ENCODE measurements around the gene NEURL1. TPM values are rescaled to one million over a fixed set of nuclear protein-coding genes. Genes with fewer than 3 reads are reported as not detected.

The NEURL1 gene
- total and polyA plus RNA-seq, 10 of the 15 experiments (the other 5 are each of a cell fraction or from before 2014, with no cell fraction given), result 0.02 to 0.05 (median 0.05) TPM; not detected in 6

GRCh38 chr10:103493916-103494877 lies 692 bp downstream of the NEURL1 start:
- CTCF ChIA-PET, result interaction anchor here (1.8 to 3.5 kb wide), 4 partner anchors 48 to 99 kb away, joined by 6 to 11 read pairs (median 9); no protein-coding TSS in a partner anchor
- H3K9me3 ChIP-seq (replicated peaks; ENCODE audit: control insufficient read depth, insufficient read depth, low read length), result no peaks in the 10 kb centered on the region
- peak overlapping the region; percentile 21; the same call in 1 of the 2 replicates for H2AFZ ChIP-seq (ENCODE audit: control insufficient read depth, low read depth, low read length)
- peak overlapping the region; percentile 57; the same call in 1 of the 2 replicates for H3K4me3 ChIP-seq
- no peak for DNase-seq (ENCODE audit: low read depth, low spot score)
- no peak overlapping the region for H3K27ac ChIP-seq (ENCODE audit: control insufficient read depth, insufficient read depth)
- H4K20me1 ChIP-seq (ENCODE audit: control insufficient read depth, insufficient read depth), result peaks cover 3% of the 10 kb centered on the region; the same call in 1 of the 2 replicates
- intact Hi-C loops (cut with micrococcal nuclease; ENCODE audit: unreplicated experiment) (loop anchor here (2.0 kb wide), 1 partner anchor 49 kb away; no protein-coding TSS in a partner anchor), in situ Hi-C loops (cut with MboI) (no loop called here)
- RAD21 ChIA-PET (ENCODE audit: unreplicated experiment), result interaction anchor here (0.9 to 1.4 kb wide), 3 partner anchors 11 to 303 kb away, joined by 3 read pairs; partner anchors contain the start of gene CALHM1
- no peak overlapping the region for H3K9ac ChIP-seq (ENCODE audit: control insufficient read depth, insufficient read depth, low read length)
- under 1% methylated on average over 63 of the region's 92 CpGs for WGBS (ENCODE audit: insufficient coverage, insufficient replicate concordance, low lambda C conversion rate, missing lambda C conversion rate)
- peak; percentile 44 for ATAC-seq
- BruUV-seq (replicated peaks), result no TSS peak
- peak overlapping the region; percentile 79 for H3K4me2 ChIP-seq (ENCODE audit: control insufficient read depth, insufficient read depth)
- no peaks in the 10 kb centered on the region for H3K36me3 ChIP-seq (ENCODE audit: control insufficient read depth in 2 of 2, insufficient read depth in 2 of 2, low read length in 1 of 2)
- POLR2A ChIA-PET, result no interaction called here
- H3K79me2 ChIP-seq (ENCODE audit: control insufficient read depth, insufficient read depth, low read length), result no peaks in the 10 kb centered on the region
- peaks cover 10% of the 10 kb centered on the region for H3K4me1 ChIP-seq (ENCODE audit: control insufficient read depth, insufficient read depth, low read length)
- SMC1A ChIA-PET (ENCODE audit: uncharacterized antibody, unreplicated experiment), result no interaction called here
- peaks cover 15% of the 10 kb centered on the region in 2 experiments for H3K27me3 ChIP-seq (replicated peaks in 1 of 2; ENCODE audit: control insufficient read depth in 2 of 2, insufficient read depth in 2 of 2, low read length in 1 of 2)
- no peak for FAIRE-seq
- TF ChIP-seq, protein P1, sequence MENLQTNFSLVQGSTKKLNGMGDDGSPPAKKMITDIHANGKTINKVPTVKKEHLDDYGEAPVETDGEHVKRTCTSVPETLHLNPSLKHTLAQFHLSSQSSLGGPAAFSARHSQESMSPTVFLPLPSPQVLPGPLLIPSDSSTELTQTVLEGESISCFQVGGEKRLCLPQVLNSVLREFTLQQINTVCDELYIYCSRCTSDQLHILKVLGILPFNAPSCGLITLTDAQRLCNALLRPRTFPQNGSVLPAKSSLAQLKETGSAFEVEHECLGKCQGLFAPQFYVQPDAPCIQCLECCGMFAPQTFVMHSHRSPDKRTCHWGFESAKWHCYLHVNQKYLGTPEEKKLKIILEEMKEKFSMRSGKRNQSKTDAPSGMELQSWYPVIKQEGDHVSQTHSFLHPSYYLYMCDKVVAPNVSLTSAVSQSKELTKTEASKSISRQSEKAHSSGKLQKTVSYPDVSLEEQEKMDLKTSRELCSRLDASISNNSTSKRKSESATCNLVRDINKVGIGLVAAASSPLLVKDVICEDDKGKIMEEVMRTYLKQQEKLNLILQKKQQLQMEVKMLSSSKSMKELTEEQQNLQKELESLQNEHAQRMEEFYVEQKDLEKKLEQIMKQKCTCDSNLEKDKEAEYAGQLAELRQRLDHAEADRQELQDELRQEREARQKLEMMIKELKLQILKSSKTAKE (IDR thresholded peaks at IDR 0.05; ENCODE audit: low read depth, poor library complexity, severe bottlenecking), result no peak
- TF ChIP-seq RAD21 (IDR thresholded peaks at IDR 0.05; ENCODE audit: insufficient read depth, low read depth, low read length) (no peak), MYB (IDR thresholded peaks at IDR 0.05; ENCODE audit: borderline replicate concordance, low read depth, low read length) (no peak), HDAC2 (IDR thresholded peaks at IDR 0.05) (no peak), LARP7 (IDR thresholded peaks at IDR 0.05) (0 out of 2 replicates have a peak, but pooled peaks have one; percentile 27), DPF2 (IDR thresholded peaks at IDR 0.05) (peak; percentile 63), SPI1 (IDR thresholded peaks at IDR 0.05; ENCODE audit: borderline replicate concordance, insufficient read depth, low read depth, low read length) (no peak), BACH1 (IDR thresholded peaks at IDR 0.05; ENCODE audit: borderline replicate concordance) (peak; percentile 32; the same call in 1 of the 2 replicates), SUZ12 (IDR thresholded peaks at IDR 0.05; ENCODE audit: unreplicated experiment) (peak; percentile 82), RUNX3 (IDR thresholded peaks at IDR 0.05; ENCODE audit: low read length) (no peak), ZBTB11 (CRISPR knock-in tag; IDR thresholded peaks at IDR 0.05) (no peak), ZNF384 (IDR thresholded peaks at IDR 0.05; ENCODE audit: borderline replicate concordance, low read depth, low read length) (no peak), ESRRA (IDR thresholded peaks at IDR 0.05; ENCODE audit: low read length) (no peak), GABPA (IDR thresholded peaks at IDR 0.05; ENCODE audit: low read depth) (no peak), WRNIP1 (IDR thresholded peaks at IDR 0.05; ENCODE audit: borderline replicate concordance, low read depth, low read length) (no peak), EGR1 (IDR thresholded peaks at IDR 0.05; ENCODE audit: borderline replicate concordance in 1 of 2, low read depth in 2 of 2, low read length in 2 of 2) (peak in 1 of 2 experiments; percentile 37; a peak in 1 of 3 replicates), NFXL1 (IDR thresholded peaks at IDR 0.05; ENCODE audit: borderline replicate concordance) (no peak), BCL11A (IDR thresholded peaks at IDR 0.05; ENCODE audit: low read depth, low read length) (no peak)

Data from GM12878 (cell line).